Esophagus muscularis mucosa (tissue), 4 donors: Measurements from ENCODE around the gene TRMT61B. TPM values are rescaled to one million over a fixed set of nuclear protein-coding genes. Genes with fewer than 3 reads are reported as not detected.
A peak's percentile ranks its signal among the peaks of the same experiment; 100 is the strongest.

Source experiments
- DNase-seq: peaks from one replicate; pipeline ENCODE4 v3.0.0-alpha.2; 2017; ENCODE audit errors: extremely low spot score
- H3K27ac ChIP-seq, 4 donors: fragments of 200-600 bp; sonication (generic); replicated peaks in 1 of 4; 1 replicate in 3 of 4; 2 replicates in 1 of 4; pipeline ENCODE4 v1.5.1; 2016 to 2019; ENCODE audit warnings: mild to moderate bottlenecking in 1 of 4
- H3K27me3 ChIP-seq, 4 donors: fragments of 200-600 bp; sonication (generic); one replicate each; pipeline versions ENCODE4 v1.5.1 to v1.6.0; 2016 to 2019
- H3K36me3 ChIP-seq, 4 donors: fragments of 200-600 bp; sonication (generic); one replicate each; pipeline ENCODE4 v1.5.1; 2016 to 2019
- H3K4me1 ChIP-seq, 4 donors: fragments of 200-600 bp; sonication (generic); one replicate each; pipeline ENCODE4 v1.5.1; 2016 to 2019
- H3K4me3 ChIP-seq, 4 donors: fragments of 200-600 bp; sonication (generic); 1 replicate in 2 of 4; 2 replicates in 2 of 4; pipeline ENCODE4 v1.5.1; 2016 to 2019; ENCODE audit warnings: mild to moderate bottlenecking in 4 of 4, moderate library complexity in 1 of 4
- H3K9me3 ChIP-seq, 4 donors: fragments of 200-600 bp; sonication (generic); 1 replicate in 3 of 4; 2 replicates in 1 of 4; pipeline ENCODE4 v1.5.1; 2016 to 2019
- EP300 ChIP-seq: sonication (generic); formaldehyde crosslinking; IDR thresholded peaks from one replicate; pipeline ENCODE4 v1.6.1; 2017; ENCODE audit warnings: antibody characterized with exemption
- POLR2A ChIP-seq: fragments of 450-650 bp; IDR thresholded peaks from one replicate; pipeline ENCODE4 v1.6.1; 2017; ENCODE audit warnings: antibody characterized with exemption, moderate library complexity, mild to moderate bottlenecking, low read depth
- POLR2AphosphoS5 ChIP-seq, 2 donors: sonication (generic); formaldehyde crosslinking; IDR thresholded peaks; one replicate each; pipeline ENCODE4 v1.6.1; 2017; ENCODE audit warnings: antibody characterized with exemption in 2 of 2
- WGBS: methylation state at CpG from one replicate; pipeline ENCODE4 v1.1.5; 2018; 5-methylcytosine and 5-hydroxymethylcytosine counted together
- intact Hi-C: fragments of 100-400 bp; cut with DNase I; formaldehyde crosslinking; loops from one replicate; pipeline ENCODE4 v1.15.1; 2023
- total RNA-seq, 4 donors: library from RNA; depleted of rRNA; stranded (reverse); fragments of >200 nt; gene quantifications; one replicate each; pipeline versions ENCODE4 v1.1.0 to v1.2.1, GENCODE V29; 2016
- TF ChIP-seq, protein P1 (sequence below), 3 experiments: fragments of 200-600 bp in 2 of 3; fragments of 450-650 bp in 1 of 3; sonication (generic) in 2 of 3; IDR thresholded peaks; one replicate each; pipeline ENCODE4 v1.5.1; 2017 to 2019; ENCODE audit warnings: antibody characterized with exemption in 3 of 3, mild to moderate bottlenecking in 2 of 3, moderate library complexity in 1 of 3

The TRMT61B gene
- total RNA-seq, 4 donors from 2014 or later, result 10.6 to 14.6 (median 11.4) TPM

GRCh38 chr2:28896906-28897305 lies 26.8 kb upstream of the TRMT61B start:
- 32% methylated on average over 2 of the region's 2 CpGs for WGBS
- H3K9me3 ChIP-seq, result no peaks in the 10 kb centered on the region
- no peaks in the 10 kb centered on the region for H3K27me3 ChIP-seq
- no peak overlapping the region for H3K27ac ChIP-seq
- DNase-seq, result no peak
- intact Hi-C loops, result loop anchor here (10.0 kb wide), 1 partner anchor 332 kb away; no protein-coding TSS in a partner anchor
- H3K4me1 ChIP-seq, result peaks cover 19 to 44% (median 38%) of the 10 kb centered on the region in 4 donors
- no peak overlapping the region for H3K4me3 ChIP-seq
- H3K36me3 ChIP-seq, result peaks cover 0 to 1% (median under 1%) of the 10 kb centered on the region in 4 donors
- TF ChIP-seq, protein P1, sequence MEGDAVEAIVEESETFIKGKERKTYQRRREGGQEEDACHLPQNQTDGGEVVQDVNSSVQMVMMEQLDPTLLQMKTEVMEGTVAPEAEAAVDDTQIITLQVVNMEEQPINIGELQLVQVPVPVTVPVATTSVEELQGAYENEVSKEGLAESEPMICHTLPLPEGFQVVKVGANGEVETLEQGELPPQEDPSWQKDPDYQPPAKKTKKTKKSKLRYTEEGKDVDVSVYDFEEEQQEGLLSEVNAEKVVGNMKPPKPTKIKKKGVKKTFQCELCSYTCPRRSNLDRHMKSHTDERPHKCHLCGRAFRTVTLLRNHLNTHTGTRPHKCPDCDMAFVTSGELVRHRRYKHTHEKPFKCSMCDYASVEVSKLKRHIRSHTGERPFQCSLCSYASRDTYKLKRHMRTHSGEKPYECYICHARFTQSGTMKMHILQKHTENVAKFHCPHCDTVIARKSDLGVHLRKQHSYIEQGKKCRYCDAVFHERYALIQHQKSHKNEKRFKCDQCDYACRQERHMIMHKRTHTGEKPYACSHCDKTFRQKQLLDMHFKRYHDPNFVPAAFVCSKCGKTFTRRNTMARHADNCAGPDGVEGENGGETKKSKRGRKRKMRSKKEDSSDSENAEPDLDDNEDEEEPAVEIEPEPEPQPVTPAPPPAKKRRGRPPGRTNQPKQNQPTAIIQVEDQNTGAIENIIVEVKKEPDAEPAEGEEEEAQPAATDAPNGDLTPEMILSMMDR (IDR thresholded peaks at IDR 0.05), result no peak
- TF ChIP-seq EP300 (no peak), POLR2AphosphoS5 (IDR thresholded peaks at IDR 0.05) (no peak), POLR2A (no peak)

DNA sequence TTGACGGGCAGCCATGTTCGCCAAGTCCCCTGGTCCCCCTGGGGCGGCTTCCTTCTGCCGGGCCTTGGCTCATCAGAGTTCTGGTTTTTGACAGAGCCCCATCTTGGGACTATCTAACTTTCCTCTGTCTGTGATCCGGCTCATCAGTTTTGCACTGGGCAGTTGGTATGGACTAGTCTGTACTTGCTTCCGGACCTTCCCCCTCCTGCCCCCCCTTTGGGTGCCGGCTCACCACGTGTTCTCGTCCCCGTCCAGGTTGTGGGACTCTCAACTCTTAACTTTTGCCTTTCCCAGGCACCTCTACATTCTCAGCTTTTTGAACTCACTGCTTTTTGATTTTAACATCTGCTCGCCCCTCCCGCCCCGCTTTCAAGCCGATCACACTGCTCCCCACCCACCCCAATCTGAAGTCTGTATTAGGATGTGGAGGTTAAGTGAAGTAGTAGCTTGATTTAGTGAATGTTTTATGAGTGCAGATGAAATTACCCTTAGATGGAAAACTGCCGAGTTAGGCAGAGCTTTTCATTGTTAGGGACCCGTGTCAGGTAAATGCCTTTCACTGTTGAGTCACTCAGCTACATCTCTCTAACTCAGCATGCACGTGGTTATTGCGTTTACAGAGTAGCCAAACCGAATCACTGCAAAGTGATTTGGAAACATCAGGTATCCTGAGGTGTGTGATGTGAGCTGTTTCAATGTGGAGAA lies 25.2 kb upstream of the TRMT61B start:
- under 1% methylated on average over 19 of the region's 19 CpGs for WGBS
- intact Hi-C loops, result loop anchor here (2.0 to 10.0 kb wide), 2 partner anchors 75 to 331 kb away; no protein-coding TSS in a partner anchor
- DNase-seq, result no peak
- Histone ChIP-seq H3K27ac (peak overlapping the region; percentile 75 to 89 (median 82)), H3K4me1 (peaks cover 19 to 39% (median 38%) of the 10 kb centered on the region in 4 donors), H3K9me3 (no peaks in the 10 kb centered on the region), H3K36me3 (no peaks in the 10 kb centered on the region), H3K4me3 (peak overlapping the region; percentile 91 to 98 (median 96)), H3K27me3 (no peaks in the 10 kb centered on the region)
- no peak for TF ChIP-seq POLR2A
- no peak for TF ChIP-seq EP300
- TF ChIP-seq POLR2AphosphoS5 (IDR thresholded peaks at IDR 0.05), result no peak
- TF ChIP-seq, protein P1 (IDR thresholded peaks at IDR 0.05), result no peak

- H3K4me1 ChIP-seq, result peaks cover 19 to 39% (median 38%) of the 10 kb centered on the region in 4 donors
- TF ChIP-seq EP300 (no peak), POLR2A (peak; percentile 52), POLR2AphosphoS5 (IDR thresholded peaks at IDR 0.05) (peak; percentile 89 to 96)
- TF ChIP-seq, protein P1 (IDR thresholded peaks at IDR 0.05), result peak in 1 of 3 experiments; percentile 10
- no peaks in the 10 kb centered on the region for H3K27me3 ChIP-seq
- H3K9me3 ChIP-seq, result no peaks in the 10 kb centered on the region
- under 1% methylated on average over 48 of the region's 79 CpGs for WGBS
- intact Hi-C loops, result loop anchor here (2.0 to 10.0 kb wide), 2 partner anchors 74 to 330 kb away; no protein-coding TSS in a partner anchor
- no peaks in the 10 kb centered on the region for H3K36me3 ChIP-seq
- DNase-seq, result peak; percentile 98
- H3K4me3 ChIP-seq, result peak within 1 kb of the TSS; percentile 91 to 98 (median 96)
- H3K27ac ChIP-seq, result peak within 1 kb of the TSS; percentile 75 to 89 (median 82)
Observed at GRCh38 chr2:28894470-28895188, 24.5 kb upstream of the TRMT61B start, which contains the start of gene WDR43. WDR43 (plus strand) TSS chr2:28894667; CDS start chr2:28894699, 32 bp downstream.

- DNase-seq, result no peak
- Histone ChIP-seq H3K4me3 (peak overlapping the region in 1 of 4 donors; percentile 96), H3K36me3 (no peaks in the 10 kb centered on the region), H3K27ac (no peak overlapping the region), H3K9me3 (no peaks in the 10 kb centered on the region), H3K4me1 (peaks cover 19 to 35% (median 33%) of the 10 kb centered on the region in 4 donors), H3K27me3 (no peaks in the 10 kb centered on the region)
- TF ChIP-seq POLR2A (no peak), EP300 (no peak), POLR2AphosphoS5 (IDR thresholded peaks at IDR 0.05) (no peak)
- TF ChIP-seq, protein P1 (IDR thresholded peaks at IDR 0.05), result no peak
- 86% methylated on average over 21 of the region's 21 CpGs for WGBS
- intact Hi-C loops, result loop anchor here (10.0 kb wide), 1 partner anchor 329 kb away; no protein-coding TSS in a partner anchor
Observed at GRCh38 chr2:28893488-28893887, 23.4 kb upstream of the TRMT61B start.
